GM18519 (cell line): ENCODE data around the gene TRIM3.

Experiments used
- ATAC-seq: cut with Tn5 transposase; IDR thresholded peaks from one replicate; pipeline ENCODE4 v1.9.1; 2021; ENCODE audit warnings: mild to moderate bottlenecking, moderate library complexity; ENCODE audit not compliant: unreplicated experiment, low FRiP score

TRIM3 gene

DNA sequence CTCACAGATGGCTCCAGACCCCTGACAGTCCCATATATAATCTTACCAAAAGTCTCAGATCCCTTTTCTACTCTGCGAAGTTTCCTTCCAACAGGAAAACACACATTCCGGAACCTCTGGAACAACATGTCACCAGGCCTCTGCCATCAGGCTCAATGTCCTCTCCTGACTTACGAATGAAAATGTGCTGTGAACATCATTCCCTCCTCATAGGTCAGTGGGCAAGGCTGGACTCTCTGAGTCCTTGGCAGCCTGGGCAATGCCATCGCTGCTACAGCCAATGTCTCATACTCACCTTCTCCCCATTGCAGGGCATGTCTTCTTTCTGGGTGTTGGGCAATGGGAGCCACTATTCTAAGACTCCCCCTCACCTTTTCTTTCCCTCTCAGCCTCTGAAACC lies 31.3 kb downstream of the TRIM3 start:
- ATAC-seq = no peak

GRCh38 chr11:6440906-6441358 lies 32.8 kb downstream of the TRIM3 start, which contains the start of gene HPX:
Gene HPX, minus strand, starts transcription at chr11:6440987. Its CDS starts 24 bp downstream, at chr11:6440963.
- ATAC-seq = no peak

GRCh38 chr11:6438979-6439571 lies 34.7 kb downstream of the TRIM3 start:
- ATAC-seq = no peak

GRCh38 chr11:6437993-6438392 lies 35.7 kb downstream of the TRIM3 start:
- no peak for ATAC-seq

DNA sequence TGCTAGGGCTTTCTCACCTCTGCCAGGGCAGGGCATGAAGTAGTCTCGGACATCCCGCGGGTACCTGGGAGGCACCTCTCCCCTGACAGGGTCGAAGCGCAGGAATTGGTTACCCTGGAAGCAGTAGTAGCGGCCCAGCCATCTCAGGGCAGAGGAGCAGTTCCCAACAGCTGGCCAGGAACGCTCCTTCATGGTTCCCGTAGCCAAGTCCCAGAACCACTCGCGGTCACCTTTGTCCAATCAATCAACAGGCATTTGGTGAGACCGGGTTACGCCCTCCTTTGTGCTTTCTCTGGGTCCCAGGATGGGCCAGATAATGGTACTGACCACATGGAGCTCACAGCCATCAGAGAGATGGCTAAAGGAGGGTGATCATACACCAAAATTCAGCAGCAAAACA lies 36.3 kb downstream of the TRIM3 start:
- ATAC-seq = no peak

DNA sequence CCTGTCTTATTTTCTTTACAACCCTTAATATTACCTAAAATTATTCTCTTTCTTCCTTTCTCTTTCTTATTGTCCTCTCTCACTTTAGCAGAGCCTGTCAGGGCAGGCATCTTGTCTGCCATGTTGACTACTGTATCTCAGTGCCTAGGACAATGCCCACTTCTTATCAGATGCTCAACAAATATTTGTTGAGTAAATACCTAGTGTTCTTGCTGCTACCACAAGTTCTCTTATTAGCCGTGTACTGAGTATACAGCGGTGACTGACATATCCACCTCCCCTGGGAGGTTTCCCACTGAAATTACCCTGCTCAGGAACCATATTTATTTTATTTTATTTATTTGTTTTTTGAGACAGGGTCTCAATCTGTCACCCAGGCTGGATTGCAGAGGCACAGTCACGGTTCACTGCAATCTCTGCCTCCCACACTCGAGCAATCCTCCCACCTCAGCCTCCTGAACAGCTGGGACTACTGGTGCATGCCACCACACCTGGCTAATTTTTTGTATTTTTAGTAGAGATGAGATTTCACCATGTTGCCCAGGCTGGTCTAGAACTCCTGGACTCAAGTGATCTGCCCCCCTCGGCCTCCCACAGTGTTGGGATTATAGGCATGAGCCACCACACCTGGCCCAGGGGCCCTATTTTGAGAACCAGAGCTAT lies 39.6 kb downstream of the TRIM3 start:
- ATAC-seq = no peak

GRCh38 chr11:6431861-6432260 lies 41.9 kb downstream of the TRIM3 start:
- no peak for ATAC-seq

DNA sequence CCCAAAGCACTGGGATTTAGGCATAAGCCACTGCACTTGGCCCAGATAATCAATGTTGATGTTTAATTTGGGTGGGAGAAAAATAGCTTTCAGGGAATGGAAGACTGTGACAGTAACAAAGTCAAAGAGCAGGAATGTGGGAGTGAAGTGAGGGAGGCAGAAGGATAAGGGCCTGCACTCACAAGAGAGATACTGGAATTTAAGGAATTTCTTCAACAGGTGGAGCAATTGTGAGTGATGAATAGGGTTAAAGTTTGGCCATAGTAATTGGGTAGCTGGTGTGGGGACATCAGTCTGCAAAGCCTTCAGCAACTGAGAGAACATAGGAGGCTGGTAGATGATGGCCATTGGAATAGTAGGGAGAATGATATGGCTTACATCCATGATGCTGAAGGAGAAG lies 46.2 kb downstream of the TRIM3 start:
- no peak for ATAC-seq

DNA sequence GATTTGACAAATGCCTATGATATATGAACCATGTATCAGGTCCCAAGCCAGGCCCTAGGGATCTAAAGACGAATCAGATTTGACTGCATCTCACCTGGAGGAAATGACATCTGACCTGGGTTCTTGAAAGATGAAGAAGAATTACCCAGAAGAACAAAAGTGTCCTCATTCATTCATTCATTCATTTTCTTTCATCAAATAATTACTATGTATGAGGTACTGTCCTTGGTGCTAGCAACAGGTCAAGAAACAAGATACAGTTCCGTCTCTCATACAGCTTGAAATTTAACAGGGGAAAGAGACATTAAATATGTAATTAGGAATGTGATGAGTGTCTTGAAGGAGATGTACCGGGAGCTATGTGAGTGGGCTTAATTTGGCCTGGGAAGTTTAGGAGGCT lies 53.1 kb downstream of the TRIM3 start:
- ATAC-seq = no peak

DNA sequence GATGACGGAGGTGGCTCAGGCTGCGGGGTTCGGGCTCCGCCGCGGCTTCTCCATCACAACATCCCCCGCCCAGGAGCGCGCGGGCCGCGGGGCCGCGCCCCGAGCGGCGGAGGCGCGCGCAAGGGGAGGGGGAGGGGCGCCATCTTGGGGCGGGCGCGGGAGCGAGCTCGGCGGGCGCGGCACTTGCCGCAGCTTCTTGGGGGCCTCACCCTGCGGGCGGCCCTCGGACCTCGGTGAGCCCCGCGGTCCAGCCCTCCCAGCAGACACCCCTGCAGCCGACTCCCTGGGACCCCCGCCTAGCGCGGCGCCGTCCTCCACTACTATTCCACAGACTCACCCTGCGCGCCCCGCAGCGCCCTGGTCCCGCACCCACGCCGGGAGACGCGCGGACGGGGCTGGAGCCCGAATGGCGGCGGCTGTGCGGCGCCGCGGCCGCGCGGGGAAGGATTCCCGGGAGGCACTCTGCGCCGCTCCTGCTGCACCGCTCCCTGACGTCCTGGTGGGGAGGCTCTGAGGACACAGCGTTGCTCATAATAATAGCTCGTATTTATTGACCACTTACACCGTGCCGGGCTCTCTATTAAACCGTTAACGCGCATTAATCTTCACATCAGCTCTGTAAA lies 54.6 kb downstream of the TRIM3 start, which contains the start of gene APBB1:
TSS of gene APBB1 (minus strand) at position 86 of the 623 bp plus-strand sequence. CDS start 7,747 bp downstream, outside the sequence.
- no peak for ATAC-seq

GRCh38 chr11:6418557-6419008 lies 55.2 kb downstream of the TRIM3 start:
- no peak for ATAC-seq

- no peak for ATAC-seq
Observed at GRCh38 chr11:6417907-6418556, 55.7 kb downstream of the TRIM3 start.

GRCh38 chr11:6415797-6416196 lies 57.9 kb downstream of the TRIM3 start:
- ATAC-seq = no peak

DNA sequence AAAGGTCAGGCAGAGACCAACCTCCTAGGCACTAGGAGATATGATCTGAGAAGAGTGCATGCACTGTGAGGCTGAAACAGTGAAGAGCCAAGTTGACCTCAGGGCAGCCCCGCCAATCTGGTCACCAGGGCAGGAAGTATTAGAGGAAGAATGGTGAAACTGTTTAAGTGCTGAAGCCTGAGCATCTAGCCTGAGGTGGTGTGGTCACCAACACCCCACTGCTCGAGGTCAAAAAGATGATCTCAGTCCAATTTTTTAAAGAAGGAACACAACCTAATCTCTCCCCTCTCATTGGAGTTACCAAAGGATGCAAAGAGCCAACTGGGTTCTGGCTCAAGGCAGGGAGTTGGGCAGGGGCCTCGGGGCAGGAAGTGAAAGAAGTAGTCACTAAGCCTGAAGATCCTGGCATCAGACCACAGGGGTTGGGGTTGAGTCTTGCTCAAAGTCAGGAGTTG lies 58.8 kb downstream of the TRIM3 start:
- no peak for ATAC-seq

GRCh38 chr11:6413791-6414201 lies 59.9 kb downstream of the TRIM3 start:
- ATAC-seq = no peak

GRCh38 chr11:6411594-6412031 lies 62.1 kb downstream of the TRIM3 start:
- ATAC-seq = no peak

GRCh38 chr11:6410695-6411430 lies 62.9 kb downstream of the TRIM3 start:
- ATAC-seq = no peak

GRCh38 chr11:6406370-6406769 lies 67.4 kb downstream of the TRIM3 start:
- ATAC-seq = no peak

- no peak for ATAC-seq
Observed at GRCh38 chr11:6405846-6406245, 67.9 kb downstream of the TRIM3 start.

DNA sequence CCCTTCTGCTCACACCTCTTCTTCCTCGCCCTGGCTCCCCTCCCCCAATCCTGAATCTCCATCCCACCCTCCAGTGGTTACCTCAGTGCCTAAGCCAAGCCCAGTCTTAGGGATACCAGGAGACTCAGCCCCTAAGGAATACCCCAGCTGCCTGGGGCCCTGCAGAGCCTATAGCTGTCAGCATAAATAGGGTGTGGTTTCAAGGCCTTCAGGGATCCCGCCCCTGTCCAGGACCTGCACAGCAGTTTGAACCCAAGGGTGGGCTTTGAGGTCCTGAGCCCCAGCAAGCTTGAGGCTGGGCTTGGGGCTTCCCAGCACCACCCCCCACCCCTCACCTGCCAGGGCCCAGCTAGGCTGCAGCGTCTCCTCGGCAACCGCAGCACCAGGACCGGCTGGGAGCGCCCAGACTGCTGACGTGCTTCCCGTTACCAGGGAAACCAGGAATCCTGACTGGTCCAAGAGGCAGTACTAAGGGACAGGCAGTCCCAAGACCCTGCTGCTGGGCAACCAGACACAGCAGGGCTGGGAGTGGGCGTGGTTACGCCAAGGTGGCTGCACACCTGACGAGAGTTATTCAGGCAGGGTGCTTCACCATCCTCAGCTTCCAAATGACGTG lies 68.6 kb downstream of the TRIM3 start:
- no peak for ATAC-seq
